ENCODE results near the gene SLC5A10.
"Not testable (repeated sequence)": the region's sequence is repeated elsewhere in the genome, so short reads cannot be mapped to it uniquely, and the experiment has no call there.

DNA sequence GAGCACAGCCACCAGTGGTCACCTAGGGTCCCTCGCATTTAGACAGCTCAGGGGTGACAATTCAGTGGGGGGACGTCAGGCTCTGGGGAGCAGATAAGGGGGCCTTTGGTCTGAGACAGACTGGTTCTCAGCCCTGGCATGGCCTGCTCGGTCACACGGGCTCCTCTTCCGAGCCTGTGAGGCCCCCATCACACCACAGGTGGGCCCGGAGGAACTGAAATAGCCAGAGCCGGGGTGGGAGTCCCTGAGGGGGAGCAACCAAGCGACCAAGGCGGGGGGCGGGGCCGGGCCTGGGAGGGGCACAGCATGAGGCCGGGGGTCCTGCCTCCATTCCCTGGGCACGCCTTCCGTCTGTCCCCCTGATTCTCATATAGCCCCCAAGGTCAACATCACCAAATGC is 90.4 kb downstream of the SLC5A10 start:
- not testable (repeated sequence) for TF ChIP-seq POLR2A (IDR thresholded peaks at IDR 0.05)
- TF ChIP-seq, protein P1, sequence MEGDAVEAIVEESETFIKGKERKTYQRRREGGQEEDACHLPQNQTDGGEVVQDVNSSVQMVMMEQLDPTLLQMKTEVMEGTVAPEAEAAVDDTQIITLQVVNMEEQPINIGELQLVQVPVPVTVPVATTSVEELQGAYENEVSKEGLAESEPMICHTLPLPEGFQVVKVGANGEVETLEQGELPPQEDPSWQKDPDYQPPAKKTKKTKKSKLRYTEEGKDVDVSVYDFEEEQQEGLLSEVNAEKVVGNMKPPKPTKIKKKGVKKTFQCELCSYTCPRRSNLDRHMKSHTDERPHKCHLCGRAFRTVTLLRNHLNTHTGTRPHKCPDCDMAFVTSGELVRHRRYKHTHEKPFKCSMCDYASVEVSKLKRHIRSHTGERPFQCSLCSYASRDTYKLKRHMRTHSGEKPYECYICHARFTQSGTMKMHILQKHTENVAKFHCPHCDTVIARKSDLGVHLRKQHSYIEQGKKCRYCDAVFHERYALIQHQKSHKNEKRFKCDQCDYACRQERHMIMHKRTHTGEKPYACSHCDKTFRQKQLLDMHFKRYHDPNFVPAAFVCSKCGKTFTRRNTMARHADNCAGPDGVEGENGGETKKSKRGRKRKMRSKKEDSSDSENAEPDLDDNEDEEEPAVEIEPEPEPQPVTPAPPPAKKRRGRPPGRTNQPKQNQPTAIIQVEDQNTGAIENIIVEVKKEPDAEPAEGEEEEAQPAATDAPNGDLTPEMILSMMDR (IDR thresholded peaks at IDR 0.05): not testable (repeated sequence)

Data from Peyer's patch (tissue), 4 donors.